GM21576 (cell line): Measurements from ENCODE around the gene ATP6AP1.
A peak's percentile ranks its signal among the peaks of the same experiment; 100 is the strongest.

Experiments
- ATAC-seq: cut with Tn5 transposase; IDR thresholded peaks from one replicate; pipeline ENCODE4 v1.9.1; 2021; ENCODE audit warnings: mild to moderate bottlenecking, moderate library complexity; ENCODE audit not compliant: unreplicated experiment

The ATP6AP1 gene

GRCh38 chrX:154470914-154471568, 42.6 kb downstream of the ATP6AP1 start:
- no peak for ATAC-seq

DNA sequence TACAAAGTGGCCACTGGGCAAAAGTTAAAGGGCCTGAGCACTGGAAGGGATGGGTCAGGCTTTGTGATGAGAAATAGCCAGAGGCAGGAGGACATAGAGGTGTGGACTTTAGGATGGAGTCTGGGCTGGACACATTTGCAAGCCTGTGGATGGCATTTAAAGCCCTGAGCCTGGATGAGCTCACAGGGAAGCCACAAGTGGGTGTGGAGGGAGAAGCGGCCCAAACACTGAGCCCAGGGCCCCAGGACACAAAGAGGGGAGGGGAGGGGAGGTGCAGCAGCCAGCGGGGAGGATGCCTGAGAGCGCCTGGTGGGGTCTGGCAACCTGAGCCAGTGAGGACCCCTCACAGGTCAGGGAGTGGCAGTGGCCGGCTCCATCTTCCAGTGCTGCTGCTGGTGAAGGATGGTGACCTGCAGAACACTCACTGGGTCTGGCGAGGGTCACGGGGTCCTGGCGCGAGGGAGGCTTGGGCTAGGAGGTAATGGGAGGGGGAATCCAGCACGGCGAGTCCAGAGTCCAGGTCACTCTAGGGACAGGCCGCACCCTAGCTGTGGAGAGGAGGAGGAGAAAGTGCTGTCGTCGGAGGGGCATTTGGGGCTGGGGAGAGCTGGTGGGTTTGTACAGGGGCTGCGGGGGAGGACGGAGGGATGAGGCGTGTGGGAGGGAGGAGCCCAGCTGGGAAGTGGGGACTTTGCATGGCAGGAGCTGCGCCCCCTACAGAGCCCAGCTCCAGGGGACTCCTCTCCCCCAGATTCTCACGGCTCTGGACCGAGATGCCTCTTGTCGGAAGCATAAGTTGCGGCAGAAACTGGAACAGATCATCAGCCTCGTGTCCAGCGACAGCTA, 43.6 kb downstream of the ATP6AP1 start:
- no peak for ATAC-seq

GRCh38 chrX:154472685-154473632, 44.5 kb downstream of the ATP6AP1 start:
- no peak for ATAC-seq

DNA sequence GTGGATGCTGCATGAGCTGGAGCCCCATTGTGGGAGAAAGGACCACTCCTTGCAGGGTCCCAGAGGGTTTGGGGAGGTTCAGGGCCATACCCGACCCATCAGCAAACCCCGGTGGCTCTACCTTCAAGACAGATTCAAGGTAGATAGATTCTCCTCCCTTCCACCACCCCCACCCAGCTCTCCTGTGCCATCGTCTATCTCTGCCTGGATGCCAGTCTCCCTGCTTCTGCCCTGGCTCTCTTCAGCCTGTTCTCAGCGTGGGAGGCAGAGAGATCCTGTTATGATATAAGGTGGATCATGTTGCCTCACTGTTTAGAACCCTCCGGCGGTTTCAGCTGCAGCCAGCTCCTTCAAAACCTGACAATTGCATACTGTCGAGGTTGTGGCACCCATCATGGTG, 45.2 kb downstream of the ATP6AP1 start:
- ATAC-seq: no peak

DNA sequence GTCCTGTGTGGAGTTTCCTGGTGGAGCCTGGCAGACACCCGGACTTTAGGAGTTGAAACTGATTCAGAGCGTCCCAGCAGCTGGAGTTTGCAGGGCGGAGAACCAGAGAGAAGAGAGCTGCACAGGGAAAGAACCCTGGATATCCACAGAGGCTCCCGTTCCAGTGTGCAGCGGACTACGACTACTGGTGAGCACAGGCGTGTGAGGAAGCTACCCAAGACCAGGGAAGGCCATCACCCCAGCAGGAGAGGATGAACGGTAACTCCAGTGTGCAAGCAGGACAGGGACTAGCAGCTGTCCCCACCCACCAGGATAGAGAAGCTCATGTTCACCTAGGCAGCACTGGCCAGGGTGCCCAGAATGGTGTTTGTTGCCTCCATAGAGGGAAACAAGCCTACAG, 48.3 kb downstream of the ATP6AP1 start:
- ATAC-seq: no peak

- ATAC-seq: no peak
Measured at GRCh38 chrX:154477891-154478477, 49.5 kb downstream of the ATP6AP1 start.

DNA sequence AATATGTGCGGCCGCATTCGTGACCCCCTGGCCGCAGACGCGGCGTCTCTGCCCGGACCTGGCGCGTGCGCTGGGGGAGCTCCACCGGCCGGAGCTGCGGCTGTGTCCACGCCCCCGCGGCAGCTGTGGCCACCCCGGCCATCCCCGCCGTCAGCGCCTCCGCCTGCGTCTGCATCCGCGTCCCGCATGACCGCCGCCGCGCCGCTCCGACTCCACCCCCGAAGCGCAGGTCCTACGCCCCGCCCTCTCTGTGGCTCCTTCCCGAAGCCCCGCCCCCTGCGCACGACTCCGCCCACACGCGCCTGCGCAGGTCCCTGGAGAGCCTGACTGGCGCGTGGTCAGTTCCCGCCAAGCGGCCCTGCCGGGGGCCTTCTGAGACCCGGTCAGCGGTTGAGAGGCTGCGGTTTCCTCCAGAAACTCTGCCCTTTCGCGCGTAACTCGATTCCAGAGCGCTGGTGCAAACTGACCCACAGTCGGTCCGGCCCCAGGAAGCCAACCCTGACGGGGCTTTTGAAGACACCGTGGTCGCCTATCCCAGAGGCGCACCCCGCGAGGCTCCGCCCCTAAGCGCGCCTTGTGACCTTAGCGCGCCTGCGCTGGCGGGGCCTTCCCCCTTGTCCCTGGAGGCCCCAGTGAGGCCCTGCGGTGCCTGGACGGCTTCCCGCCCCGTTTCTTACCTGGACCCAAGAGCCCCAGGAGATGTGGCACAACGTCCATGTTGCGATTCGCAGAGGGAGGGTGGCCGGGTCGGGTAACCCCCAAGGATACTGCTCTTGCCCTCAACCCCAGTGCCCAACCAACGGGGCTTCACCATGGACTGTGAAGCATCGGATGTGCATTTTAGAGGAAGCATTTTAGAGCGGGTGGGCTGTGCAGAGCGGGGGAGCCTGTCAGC, 50.5 kb downstream of the ATP6AP1 start, which contains the start of gene LAGE3:
LAGE3 (minus strand) TSS at position 554 of the 895 bp plus-strand sequence; CDS start at position 188, 366 bp downstream.
- ATAC-seq: peak; percentile 84

DNA sequence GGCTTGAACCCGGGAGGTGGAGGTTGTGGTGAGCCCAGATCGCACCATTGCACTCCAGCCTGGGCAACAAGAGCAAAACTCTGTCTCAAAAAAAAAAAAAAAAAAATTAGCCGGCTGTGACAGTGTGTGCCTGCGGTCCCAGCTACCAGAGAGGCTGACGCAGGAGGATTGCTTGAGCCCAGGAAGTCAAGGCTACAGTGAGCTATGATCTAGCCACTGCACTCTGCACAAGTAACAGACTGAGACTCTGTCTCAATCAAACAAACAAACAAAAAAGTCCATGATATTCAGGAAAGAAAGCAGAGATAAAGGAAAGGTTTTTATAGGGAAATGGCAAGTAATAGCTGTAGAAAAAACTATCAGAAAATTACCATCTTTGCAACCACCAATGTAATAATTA, 52.7 kb downstream of the ATP6AP1 start:
- ATAC-seq: no peak

GRCh38 chrX:154481911-154482601, 53.6 kb downstream of the ATP6AP1 start:
- no peak for ATAC-seq

- no peak for ATAC-seq
Measured at GRCh38 chrX:154482786-154483185, 54.3 kb downstream of the ATP6AP1 start.

DNA sequence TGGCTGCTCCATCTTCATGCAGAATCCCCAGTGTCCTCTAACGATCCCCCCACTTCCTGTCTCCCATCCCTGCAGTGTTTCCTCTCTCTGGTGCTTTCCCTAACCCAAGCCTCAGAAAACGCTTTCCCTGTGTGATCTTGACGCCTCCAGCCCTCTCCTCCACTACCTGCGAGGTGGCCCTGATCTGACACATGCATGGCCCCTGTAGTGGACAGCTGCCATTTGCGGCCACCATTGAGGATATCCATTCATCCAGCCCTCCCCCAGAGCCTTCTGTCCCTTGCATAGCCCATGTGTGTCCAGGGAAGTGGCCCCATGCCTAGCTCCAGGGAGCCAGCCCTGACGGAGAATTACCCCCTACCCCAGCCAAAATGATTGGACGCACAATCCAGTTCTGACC, 54.8 kb downstream of the ATP6AP1 start:
- ATAC-seq: no peak

DNA sequence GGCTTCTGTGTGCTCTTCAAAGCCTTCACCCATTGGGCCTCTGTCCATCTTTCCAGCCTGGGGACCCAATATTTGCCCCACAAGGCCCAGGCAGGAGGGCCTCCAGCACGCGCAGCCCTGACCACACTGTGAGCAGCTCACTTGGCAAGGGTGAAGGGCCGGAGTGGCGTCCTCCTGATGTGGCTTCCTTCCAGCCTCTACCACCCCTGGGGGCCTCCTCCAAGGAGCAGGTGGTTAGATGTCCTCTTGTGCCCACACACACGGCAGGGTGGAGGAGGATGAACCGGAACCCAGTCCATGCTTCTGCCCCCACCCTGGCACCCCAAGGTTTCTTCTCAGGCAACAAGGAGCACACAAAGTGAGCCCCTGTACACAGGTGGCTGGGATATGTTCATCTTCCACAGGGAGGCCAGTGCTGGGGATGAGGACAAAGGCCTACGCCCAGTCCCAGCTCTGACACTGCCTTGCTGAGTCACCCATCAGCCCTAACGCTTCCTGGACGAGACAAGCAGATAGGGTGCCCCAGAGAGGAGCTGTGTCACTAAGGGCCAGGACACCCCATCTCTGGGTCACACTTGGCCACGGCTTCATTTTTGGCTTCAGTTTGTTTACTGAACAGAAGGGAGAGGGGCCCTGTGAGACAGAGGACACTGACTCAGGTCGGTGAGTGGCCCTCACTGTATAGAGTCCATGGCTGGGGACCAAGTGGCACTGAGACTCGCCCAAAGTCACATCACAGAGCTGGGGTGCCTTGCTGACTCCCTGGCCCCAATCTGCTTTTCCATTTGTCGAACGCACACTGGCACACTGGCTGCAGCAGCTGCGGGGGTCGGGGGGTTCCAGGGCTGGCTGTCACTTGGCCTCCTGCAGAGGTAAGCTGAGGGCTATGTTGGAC, 56.0 kb downstream of the ATP6AP1 start:
- ATAC-seq: no peak

DNA sequence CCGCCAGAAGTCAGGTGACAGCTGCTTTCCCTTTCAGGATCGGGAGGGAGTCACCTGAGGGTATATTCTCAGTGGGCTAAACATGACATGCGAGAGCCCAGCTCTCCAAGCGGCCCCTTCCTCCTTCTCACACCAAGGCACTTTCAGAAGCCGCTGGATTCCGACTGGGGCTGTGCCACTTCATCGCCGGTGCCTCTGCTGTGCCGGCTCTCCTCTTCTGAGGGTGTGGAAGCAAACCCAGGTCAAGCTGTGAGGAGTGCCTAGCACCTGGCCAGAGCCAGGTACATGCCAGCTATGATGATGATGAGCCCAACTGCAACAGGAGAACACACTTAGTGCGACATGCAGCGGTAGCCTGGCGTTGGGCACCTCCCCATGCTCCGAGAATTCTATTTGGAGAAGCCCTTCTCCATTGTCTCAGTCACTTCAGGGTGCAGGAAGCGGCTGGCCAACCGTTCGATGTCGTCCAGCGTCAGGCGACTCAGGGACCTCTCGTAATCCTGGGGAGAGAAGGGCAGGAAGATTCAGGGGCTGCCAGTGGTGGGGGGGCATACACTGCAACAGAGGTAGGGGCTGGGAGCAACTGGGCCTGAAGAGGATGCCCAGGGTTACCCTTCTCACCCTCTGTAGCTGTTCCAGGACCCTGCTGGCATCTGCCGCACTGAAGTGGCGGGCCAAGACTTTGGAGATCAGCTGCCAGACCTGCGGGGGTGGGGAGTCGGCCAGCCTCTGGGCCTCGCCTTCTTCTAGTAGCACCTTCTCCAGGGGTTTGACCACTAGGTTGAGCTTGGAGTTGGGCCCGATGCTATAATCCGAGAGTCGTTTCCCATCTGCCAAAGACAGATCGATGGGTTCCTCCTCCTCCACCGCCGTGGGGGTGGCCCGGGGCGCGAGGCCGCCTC, 56.9 kb downstream of the ATP6AP1 start:
- ATAC-seq: no peak

- ATAC-seq: no peak
Measured at GRCh38 chrX:154486052-154486395, 57.5 kb downstream of the ATP6AP1 start.
